GM12878 (cell line): ENCODE data around the gene FAM110C.

Experiments used
- NRF1 ChIP-seq: conservative IDR thresholded peaks from 2 replicates; pipeline ENCODE4 v1.6.1; 2011; ENCODE audit warnings: mild to moderate bottlenecking, low read depth, low read length, improper control_type of control experiment
- POLR2AphosphoS5 ChIP-seq: IDR thresholded peaks from 2 replicates; pipeline ENCODE4 v1.6.1; 2011; ENCODE audit warnings: mild to moderate bottlenecking, low read length, inconsistent platforms

DNA sequence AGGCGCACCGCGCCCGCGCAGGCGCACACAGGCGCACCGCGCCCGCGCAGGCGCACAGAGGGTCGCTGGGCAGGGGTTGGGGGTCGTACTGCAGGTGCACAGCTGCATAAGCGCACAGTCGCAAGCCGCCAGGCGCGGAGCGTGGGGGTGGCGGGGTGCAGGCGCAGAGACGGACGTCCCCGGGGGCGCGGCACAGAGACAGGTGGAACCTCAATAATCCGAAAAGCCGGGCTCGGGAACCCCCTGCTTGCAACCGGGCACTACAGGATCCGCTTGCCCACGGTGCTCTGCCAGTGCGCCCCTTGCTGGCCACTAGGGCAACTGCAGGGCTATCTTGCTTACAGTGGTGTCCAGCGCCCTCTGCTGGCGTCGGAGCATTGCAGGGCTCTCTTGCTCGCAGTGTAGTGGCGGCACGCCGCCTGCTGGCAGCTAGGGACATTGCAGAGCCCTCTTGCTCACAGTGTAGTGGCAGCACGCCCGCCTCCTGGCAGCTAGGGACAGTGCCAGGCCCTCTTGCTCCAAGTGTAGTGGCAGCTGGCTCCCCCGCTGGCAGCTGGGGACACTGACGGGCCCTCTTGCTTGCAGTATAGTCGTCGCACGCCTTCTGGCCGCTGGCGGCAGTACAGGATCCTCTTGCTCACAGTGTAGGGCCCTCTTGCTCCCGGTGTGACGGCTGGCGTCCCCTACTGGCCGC lies 34.9 kb downstream of the FAM110C start:
- no peak for TF ChIP-seq NRF1
- TF ChIP-seq POLR2AphosphoS5 = no peak
